ENCODE results near the gene SYT12. TPM values are rescaled to one million over a fixed set of nuclear protein-coding genes. Genes with fewer than 3 reads are reported as not detected.

The SYT12 gene
- total and polyA plus RNA-seq, 2 donors (not counting 3 experiments of a cell fraction or from before 2014, with no cell fraction given): not detected

DNA sequence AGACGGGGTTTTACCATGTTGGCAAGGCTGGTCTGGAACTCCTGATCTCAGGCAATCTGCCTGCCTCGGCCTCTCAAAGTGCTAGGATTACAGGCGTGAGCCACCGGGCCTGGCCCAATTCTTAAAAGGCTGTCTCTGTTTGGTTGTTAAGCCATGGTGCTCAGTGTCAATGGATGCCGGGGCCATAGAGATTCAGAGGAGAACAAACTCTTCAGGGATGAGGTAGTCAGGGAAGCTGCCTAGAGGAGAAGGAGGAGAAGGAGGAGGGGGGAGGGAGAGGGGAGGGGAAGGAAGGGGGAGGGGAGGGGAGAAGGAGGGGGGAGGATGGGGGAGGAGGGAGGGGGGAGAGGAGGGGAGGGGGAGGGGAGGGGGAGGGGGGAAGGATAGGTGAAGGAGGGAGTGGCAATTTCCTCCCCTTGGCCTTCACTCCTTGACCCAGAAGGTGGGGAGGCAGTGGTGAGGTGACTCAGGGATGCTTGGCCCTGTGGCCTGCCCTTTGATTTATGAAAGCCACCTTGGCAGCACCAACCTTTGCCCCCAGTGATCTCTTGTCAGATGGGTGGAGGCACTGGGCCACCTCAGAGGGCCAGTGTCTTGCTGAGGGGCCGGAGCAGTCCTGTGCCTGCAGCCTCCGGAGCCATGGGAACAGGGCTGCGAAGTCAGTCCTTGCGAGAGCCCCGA lies 48.1 kb upstream of the SYT12 start, which contains the start of gene C11orf86:
Gene C11orf86 (plus strand): TSS at position 581 of the 681 bp plus-strand sequence. CDS start 59 bp downstream, at position 640.
- Histone ChIP-seq H2AFZ (ENCODE audit: low read depth, low read length) (no peak within 1 kb of the TSS), H3K79me2 (ENCODE audit: control insufficient read depth, insufficient read depth, low read length) (no peaks in the 10 kb centered on the region), H3K4me2 (ENCODE audit: insufficient read depth, low read length) (no peak within 1 kb of the TSS), H3K4me3 (replicated peaks in 1 of 3; ENCODE audit: insufficient read depth in 1 of 3, low read depth in 1 of 3, low read length in 3 of 3) (no peak within 1 kb of the TSS), H3K9me3 (replicated peaks; ENCODE audit: control insufficient read depth, insufficient read depth, low read length) (no peaks in the 10 kb centered on the region), H3K4me1 (ENCODE audit: control insufficient read depth, extremely low read depth, insufficient read depth, low read length) (peaks cover 13% of the 10 kb centered on the region), H3K36me3 (ENCODE audit: control insufficient read depth in 2 of 2, extremely low read depth in 1 of 2, insufficient read depth in 2 of 2, low read length in 2 of 2) (no peaks in the 10 kb centered on the region), H3K27me3 (ENCODE audit: control insufficient read depth in 2 of 2, insufficient read depth in 2 of 2, low read length in 2 of 2) (no peaks in the 10 kb centered on the region), H3K9ac (replicated peaks; ENCODE audit: extremely low read depth, insufficient read depth, low read length) (no peak within 1 kb of the TSS), H3K9me1 (replicated peaks; ENCODE audit: control insufficient read depth, extremely low read depth, insufficient read depth, low read length) (no peaks in the 10 kb centered on the region), H4K20me1 (replicated peaks; ENCODE audit: control insufficient read depth, extremely low read depth, insufficient read depth, low read length) (no peaks in the 10 kb centered on the region), H3K27ac (ENCODE audit: insufficient read depth, low read depth, low read length) (no peak within 1 kb of the TSS)
- CTCF ChIA-PET: interaction anchor here (0.6 to 2.8 kb wide), 35 partner anchors 9 to 282 kb away, joined by 3 to 49 read pairs (median 4); partner anchors contain the start of genes PC and RCE1
- BruUV-seq (replicated peaks): no TSS peak
- TF ChIP-seq JUN (IDR thresholded peaks at IDR 0.05; ENCODE audit: borderline replicate concordance, insufficient read depth, insufficient read length, low read depth) (no peak), FOS (IDR thresholded peaks at IDR 0.05; ENCODE audit: borderline replicate concordance, insufficient read depth, low read length) (no peak), EZH2 (IDR thresholded peaks at IDR 0.05; ENCODE audit: borderline replicate concordance, low read depth, low read length, severe bottlenecking) (no peak), GATA2 (IDR thresholded peaks at IDR 0.05; ENCODE audit: insufficient read depth, insufficient read length, low read depth, low read length) (no peak), MYC (IDR thresholded peaks at IDR 0.05; ENCODE audit: low read depth, low read length) (no peak), POLR2AphosphoS5 (IDR thresholded peaks at IDR 0.05; ENCODE audit: insufficient read depth, low read depth, low read length) (no peak)
- TF ChIP-seq, protein P1, sequence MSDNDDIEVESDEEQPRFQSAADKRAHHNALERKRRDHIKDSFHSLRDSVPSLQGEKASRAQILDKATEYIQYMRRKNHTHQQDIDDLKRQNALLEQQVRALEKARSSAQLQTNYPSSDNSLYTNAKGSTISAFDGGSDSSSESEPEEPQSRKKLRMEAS (IDR thresholded peaks at IDR 0.05; ENCODE audit: insufficient read depth, insufficient read length): no peak
- TF ChIP-seq, protein P2, sequence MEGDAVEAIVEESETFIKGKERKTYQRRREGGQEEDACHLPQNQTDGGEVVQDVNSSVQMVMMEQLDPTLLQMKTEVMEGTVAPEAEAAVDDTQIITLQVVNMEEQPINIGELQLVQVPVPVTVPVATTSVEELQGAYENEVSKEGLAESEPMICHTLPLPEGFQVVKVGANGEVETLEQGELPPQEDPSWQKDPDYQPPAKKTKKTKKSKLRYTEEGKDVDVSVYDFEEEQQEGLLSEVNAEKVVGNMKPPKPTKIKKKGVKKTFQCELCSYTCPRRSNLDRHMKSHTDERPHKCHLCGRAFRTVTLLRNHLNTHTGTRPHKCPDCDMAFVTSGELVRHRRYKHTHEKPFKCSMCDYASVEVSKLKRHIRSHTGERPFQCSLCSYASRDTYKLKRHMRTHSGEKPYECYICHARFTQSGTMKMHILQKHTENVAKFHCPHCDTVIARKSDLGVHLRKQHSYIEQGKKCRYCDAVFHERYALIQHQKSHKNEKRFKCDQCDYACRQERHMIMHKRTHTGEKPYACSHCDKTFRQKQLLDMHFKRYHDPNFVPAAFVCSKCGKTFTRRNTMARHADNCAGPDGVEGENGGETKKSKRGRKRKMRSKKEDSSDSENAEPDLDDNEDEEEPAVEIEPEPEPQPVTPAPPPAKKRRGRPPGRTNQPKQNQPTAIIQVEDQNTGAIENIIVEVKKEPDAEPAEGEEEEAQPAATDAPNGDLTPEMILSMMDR (IDR thresholded peaks at IDR 0.05; ENCODE audit: extremely low read depth in 1 of 2, insufficient read depth in 1 of 2, low read depth in 1 of 2, low read length in 2 of 2): no peak
- dilution Hi-C loops (cut with MboI; ENCODE audit: extremely low pct_ligation_motif_present, low sequenced_read_pairs) (no loop called here), intact Hi-C loops (cut with micrococcal nuclease) (loop anchor here (2.0 kb wide), 2 partner anchors 92 to 118 kb away; partner anchors contain the start of gene LRFN4)
- DNase-seq (ENCODE audit: low read depth, low spot score) (no peak), FAIRE-seq (no peak)
- POLR2A ChIA-PET: no interaction called here
